Body of pancreas (tissue), 4 donors: ENCODE measurements around the gene PTGDS. TPM values are rescaled to one million over a fixed set of nuclear protein-coding genes. Genes with fewer than 3 reads are reported as not detected.

Experiments used
- ATAC-seq: fragments of 150-250 bp; one replicate; pipeline ENCODE4 v1.9.1; 2016
- DNase-seq, 4 donors: peaks; one replicate each; pipeline ENCODE4 v3.0.0-alpha.2; 2019
- H3K27ac ChIP-seq, 4 donors: fragments of 200-600 bp; sonication (generic); 1 replicate in 3 of 4; 2 replicates in 1 of 4; pipeline versions ENCODE4 v1.5.1 to v1.6.1; 2016 to 2019; ENCODE audit warnings: mild to moderate bottlenecking in 1 of 4, mixed read lengths in 1 of 4, moderate library complexity in 1 of 4
- H3K27me3 ChIP-seq, 2 donors: fragments of 200-600 bp; sonication (generic); one replicate each; pipeline ENCODE4 v1.6.0; 2016; ENCODE audit warnings: mild to moderate bottlenecking in 1 of 2
- H3K36me3 ChIP-seq, 2 donors: fragments of 200-600 bp; sonication (generic); replicated peaks in 1 of 2; 2 replicates each; pipeline ENCODE4 v1.5.1; 2016; ENCODE audit warnings: low read depth in 2 of 2; ENCODE audit not compliant: insufficient read depth in 1 of 2
- H3K4me1 ChIP-seq: fragments of 200-600 bp; sonication (generic); one replicate; pipeline ENCODE4 v1.6.0; 2016
- H3K4me3 ChIP-seq, 2 donors: fragments of 200-600 bp; sonication (generic); 1 replicate in 1 of 2; 2 replicates in 1 of 2; pipeline ENCODE4 v1.5.1; 2016 to 2019
- H3K9me3 ChIP-seq, 3 donors: fragments of 200-600 bp; sonication (generic); 1 replicate in 2 of 3; 2 replicates in 1 of 3; pipeline ENCODE4 v1.5.1; 2016
- CTCF ChIP-seq, 7 experiments: fragments of 450-650 bp in 4 of 7; fragments of 200-600 bp in 3 of 7; sonication (generic) in 3 of 7; IDR thresholded peaks; one replicate each; pipeline ENCODE4 v1.5.1; 2016 to 2019; ENCODE audit warnings: antibody characterized with exemption in 7 of 7
- POLR2A ChIP-seq, 3 donors: fragments of 450-650 bp; IDR thresholded peaks; one replicate each; pipeline ENCODE4 v1.6.1; 2016; ENCODE audit warnings: antibody characterized with exemption in 3 of 3, mild to moderate bottlenecking in 2 of 3
- WGBS, 2 donors: methylation state at CpG; one replicate each; pipeline ENCODE4 v1.1.5; 2017; 5-methylcytosine and 5-hydroxymethylcytosine counted together
- intact Hi-C: fragments of 100-400 bp; cut with DNase I; formaldehyde crosslinking; loops from one replicate; pipeline ENCODE4 v1.15.1; 2023
- total RNA-seq, 2 donors: library from RNA; depleted of rRNA; stranded (reverse); fragments of >200 nt; gene quantifications; one replicate each; pipeline ENCODE4 v1.1.0, GENCODE V29; 2016

PTGDS gene
- total RNA-seq, 2 donors from 2014 or later = 17.8 to 48.0 TPM

GRCh38 chr9:137030006-137030405 lies 52.7 kb downstream of the PTGDS start:
- ATAC-seq = no peak
- no peak overlapping the region for H3K27ac ChIP-seq
- 36 to 74% methylated on average over 3 to 14 of the region's 15 CpGs for WGBS, 2 donors
- H3K27me3 ChIP-seq = no peaks in the 10 kb centered on the region
- TF ChIP-seq POLR2A (IDR thresholded peaks at IDR 0.05) (no peak), CTCF (IDR thresholded peaks at IDR 0.05) (no peak)
- H3K4me1 ChIP-seq = peaks cover 47% of the 10 kb centered on the region
- no peak overlapping the region for H3K4me3 ChIP-seq
- intact Hi-C loops = no loop called here
- no peaks in the 10 kb centered on the region for H3K36me3 ChIP-seq
- H3K9me3 ChIP-seq = no peaks in the 10 kb centered on the region
- DNase-seq = no peak

- H3K27ac ChIP-seq = no peak overlapping the region
- WGBS, 2 donors = 84 to 88% methylated on average over 23 to 63 of the region's 65 CpGs
These were observed 53.5 kb downstream of the PTGDS start for GRCh38 chr9:137030538-137031527.

More at GRCh38 chr9:137030538-137031527, 53.5 kb downstream of the PTGDS start:
- ATAC-seq (no peak), DNase-seq (no peak)
- Histone ChIP-seq H3K9me3 (no peaks in the 10 kb centered on the region), H3K36me3 (no peaks in the 10 kb centered on the region), H3K4me3 (no peak overlapping the region), H3K4me1 (peaks cover 45% of the 10 kb centered on the region), H3K27me3 (no peaks in the 10 kb centered on the region)
- TF ChIP-seq POLR2A (IDR thresholded peaks at IDR 0.05) (no peak), CTCF (IDR thresholded peaks at IDR 0.05) (no peak)
- intact Hi-C loops = no loop called here

Other genes with a start within 250 kb of the PTGDS start
- gene LCN10, start 234.6 kb upstream of the PTGDS start, total RNA-seq = 1 to 10 TPM in 1 of 2 donors, under 1 TPM in 1; 0.78 to 4.6 TPM
- gene LCN6, start 229.0 kb upstream of the PTGDS start, total RNA-seq = not detected
- gene LCN8, start 219.3 kb upstream of the PTGDS start, total RNA-seq = not detected
- not detected for gene LCN15, start 213.0 kb upstream of the PTGDS start, total RNA-seq
- 10 to 100 TPM; 45.1 to 52.1 TPM for gene TMEM141, start 186.2 kb upstream of the PTGDS start, total RNA-seq
- gene CCDC183, start 181.2 kb upstream of the PTGDS start, total RNA-seq = 10 to 100 TPM in 1 of 2 donors, 1 to 10 TPM in 1; 3.3 to 14.5 TPM
- gene RABL6, start 169.6 kb upstream of the PTGDS start, total RNA-seq = 10 to 100 TPM; 69.8 to 72.8 TPM
- 10 to 100 TPM in 1 of 2 donors, 1 to 10 TPM in 1; 5.2 to 13.2 TPM for gene AJM1, start 135.0 kb upstream of the PTGDS start, total RNA-seq
- 10 to 100 TPM; 60.6 to 65.6 TPM for gene PHPT1, start 128.1 kb upstream of the PTGDS start, total RNA-seq
- 10 to 100 TPM in 1 of 2 donors, 1 to 10 TPM in 1; 6.5 to 25.7 TPM for gene MAMDC4, start 125.2 kb upstream of the PTGDS start, total RNA-seq
- 100 to 1,000 TPM; 196 to 238 TPM for gene EDF1, start 111.2 kb upstream of the PTGDS start, total RNA-seq
- 10 to 100 TPM in 1 of 2 donors, 1 to 10 TPM in 1; 5.2 to 30.7 TPM for gene TRAF2, start 91.0 kb upstream of the PTGDS start, total RNA-seq
- 100 to 1,000 TPM; 156 to 161 TPM for gene FBXW5, start 32.8 kb upstream of the PTGDS start, total RNA-seq
- not detected for gene C8G, start 32.3 kb upstream of the PTGDS start, total RNA-seq
- 1 to 10 TPM; 1.3 to 4.9 TPM for gene LCN12, start 25.2 kb upstream of the PTGDS start, total RNA-seq
- not detected for gene LCNL1, start 5.5 kb downstream of the PTGDS start, total RNA-seq
- 10 to 100 TPM; 34.0 to 97.2 TPM for gene PAXX, start 14.9 kb downstream of the PTGDS start, total RNA-seq
- 1 to 10 TPM in 1 of 2 donors, not detected in 1; 2.0 TPM for gene CLIC3, start 19.1 kb downstream of the PTGDS start, total RNA-seq
- 10 to 100 TPM; 28.7 to 29.6 TPM for gene ABCA2, start 50.7 kb downstream of the PTGDS start, total RNA-seq
- gene FUT7, start 54.6 kb downstream of the PTGDS start, total RNA-seq = not detected
- gene NPDC1, start 68.7 kb downstream of the PTGDS start, total RNA-seq = 100 to 1,000 TPM in 1 of 2 donors, 10 to 100 TPM in 1; 72.1 to 105 TPM
- 1 to 10 TPM; 1.3 to 1.6 TPM for gene ENTPD2, start 76.6 kb downstream of the PTGDS start, total RNA-seq
- gene SAPCD2, start 93.1 kb downstream of the PTGDS start, total RNA-seq = under 1 TPM; 0.66 to 0.78 TPM
- 1 to 10 TPM; 7.8 to 8.2 TPM for gene UAP1L1, start 100.0 kb downstream of the PTGDS start, total RNA-seq
- 10 to 100 TPM; 32.6 to 34.2 TPM for gene MAN1B1, start 109.5 kb downstream of the PTGDS start, total RNA-seq
- 100 to 1,000 TPM; 137 to 171 TPM for gene DPP7, start 137.2 kb downstream of the PTGDS start, total RNA-seq
- gene GRIN1, start 161.7 kb downstream of the PTGDS start, total RNA-seq = not detected
- 1 to 10 TPM in 1 of 2 donors, not detected in 1; 1.3 TPM for gene LRRC26, start 192.5 kb downstream of the PTGDS start, total RNA-seq
- gene TMEM210, start 194.6 kb downstream of the PTGDS start, total RNA-seq = not detected
- gene ANAPC2, start 211.1 kb downstream of the PTGDS start, total RNA-seq = 10 to 100 TPM; 24.1 to 51.7 TPM
- gene SSNA1, start 211.2 kb downstream of the PTGDS start, total RNA-seq = 10 to 100 TPM; 62.3 to 79.1 TPM
- gene TPRN, start 223.2 kb downstream of the PTGDS start, total RNA-seq = 10 to 100 TPM; 90.0 to 91.3 TPM
- 10 to 100 TPM; 11.9 to 18.1 TPM for gene TMEM203, start 228.1 kb downstream of the PTGDS start, total RNA-seq
- 10 to 100 TPM; 17.1 to 22.7 TPM for gene NDOR1, start 228.2 kb downstream of the PTGDS start, total RNA-seq
- 10 to 100 TPM in 1 of 2 donors, under 1 TPM in 1; 0.78 to 14.5 TPM for gene RNF208, start 244.7 kb downstream of the PTGDS start, total RNA-seq
- gene CYSRT1, start 247.7 kb downstream of the PTGDS start, total RNA-seq = not detected
- gene RNF224, start 250.0 kb downstream of the PTGDS start, total RNA-seq = under 1 TPM in 1 of 2 donors, not detected in 1; 0.26 TPM